ENCODE measurements around the gene C7orf25.

The C7orf25 gene

GRCh38 chr7:42911454-42912447 is at the start of gene C7orf25:
C7orf25 (minus strand) TSS chr7:42912070; CDS start chr7:42910900, 1,170 bp downstream.
- DNase-seq (ENCODE audit: low spot score): peak; percentile 92

DNA sequence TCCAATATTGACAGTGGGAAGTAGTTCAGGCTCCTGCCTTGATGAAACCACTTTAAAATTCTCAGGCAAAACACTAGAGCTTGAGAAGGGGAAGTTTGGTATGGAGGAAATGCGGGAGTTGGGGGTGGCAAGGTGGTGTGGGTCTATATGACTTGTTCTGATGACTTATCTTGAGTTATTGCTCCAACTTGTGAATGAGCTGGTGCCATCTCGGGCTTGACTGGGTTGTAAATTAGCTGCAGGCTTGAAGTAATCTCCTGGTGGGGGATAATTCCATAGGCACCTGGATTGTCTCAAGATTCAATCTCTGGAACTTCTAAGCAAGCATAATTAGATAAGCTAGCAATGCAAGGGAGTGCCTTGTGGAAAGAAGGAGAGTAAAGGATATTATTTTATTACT is 49.3 kb upstream of the C7orf25 start:
- DNase-seq (ENCODE audit: low spot score): no peak

- no peak for DNase-seq (ENCODE audit: low spot score)
Measured at GRCh38 chr7:42960762-42961161, 48.9 kb upstream of the C7orf25 start.

GRCh38 chr7:42959549-42959948 is 47.7 kb upstream of the C7orf25 start:
- DNase-seq (ENCODE audit: low spot score): no peak

DNA sequence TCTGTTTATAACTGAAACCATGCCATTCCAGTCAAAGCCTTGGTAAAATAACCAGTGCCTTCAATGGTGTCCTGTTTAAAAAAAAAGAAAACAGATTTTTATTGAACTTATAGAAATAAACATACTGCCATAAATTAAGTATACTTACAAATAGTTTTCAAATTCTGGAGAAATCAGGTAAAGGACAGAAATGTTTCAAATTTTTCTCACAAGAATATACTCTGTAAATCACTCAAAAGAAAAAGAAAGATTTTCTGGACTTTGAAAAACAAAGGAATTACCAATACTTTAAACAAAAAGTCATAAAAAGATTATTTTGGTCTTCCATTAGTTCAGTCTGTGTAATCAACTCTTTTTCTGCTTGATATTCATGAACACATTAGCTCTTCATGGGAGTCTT is 44.2 kb upstream of the C7orf25 start:
- DNase-seq (ENCODE audit: low spot score): no peak

GRCh38 chr7:42953994-42954393 is 42.1 kb upstream of the C7orf25 start:
- DNase-seq (ENCODE audit: low spot score): no peak

GRCh38 chr7:42952328-42952727 is 40.5 kb upstream of the C7orf25 start:
- no peak for DNase-seq (ENCODE audit: low spot score)

DNA sequence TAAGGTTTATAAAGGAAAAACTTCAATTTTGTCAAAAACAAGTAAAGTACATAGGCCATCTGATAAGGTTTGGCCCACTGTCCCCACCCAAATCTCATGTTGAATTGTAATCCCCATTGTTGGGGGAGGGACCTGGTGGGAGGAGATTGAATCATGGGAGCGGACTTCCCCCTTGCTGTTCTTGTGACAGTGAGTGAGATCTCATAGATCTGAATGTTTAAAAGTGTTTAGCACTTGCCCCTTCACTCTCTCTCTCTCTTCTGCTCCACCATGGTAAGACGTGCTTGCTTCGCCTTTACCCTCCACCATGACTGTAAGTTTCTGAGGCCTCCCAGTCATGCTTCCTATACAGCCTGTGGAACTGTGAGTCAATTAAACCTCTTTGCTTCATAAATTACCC is 38.5 kb upstream of the C7orf25 start:
- no peak for DNase-seq (ENCODE audit: low spot score)

DNA sequence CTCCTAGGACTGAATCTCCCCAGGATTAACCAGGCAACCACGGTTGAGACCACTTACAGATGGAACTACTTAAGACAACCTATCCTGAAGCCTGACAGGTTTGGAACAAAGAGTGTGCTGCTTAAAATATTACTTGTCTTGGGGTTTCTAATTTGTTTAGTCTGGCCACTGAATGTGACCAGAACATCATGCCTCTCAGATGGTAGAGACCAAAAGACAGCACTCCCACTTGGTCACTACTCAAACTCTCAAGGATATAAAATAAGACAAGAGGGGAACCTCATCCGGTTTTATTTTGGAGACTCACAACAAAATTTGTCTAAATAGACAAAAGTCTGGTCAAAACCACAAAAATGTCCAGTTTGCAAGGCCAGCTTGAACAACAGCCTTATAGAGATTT is 35.7 kb upstream of the C7orf25 start:
- no peak for DNase-seq (ENCODE audit: low spot score)

- no peak for DNase-seq (ENCODE audit: low spot score)
Measured at GRCh38 chr7:42946627-42946950, 34.7 kb upstream of the C7orf25 start.

GRCh38 chr7:42945821-42946626 is 34.2 kb upstream of the C7orf25 start:
- DNase-seq (ENCODE audit: low spot score): no peak

GRCh38 chr7:42940985-42941847 is 29.3 kb upstream of the C7orf25 start:
- peak; percentile 72 for DNase-seq (ENCODE audit: low spot score)

DNA sequence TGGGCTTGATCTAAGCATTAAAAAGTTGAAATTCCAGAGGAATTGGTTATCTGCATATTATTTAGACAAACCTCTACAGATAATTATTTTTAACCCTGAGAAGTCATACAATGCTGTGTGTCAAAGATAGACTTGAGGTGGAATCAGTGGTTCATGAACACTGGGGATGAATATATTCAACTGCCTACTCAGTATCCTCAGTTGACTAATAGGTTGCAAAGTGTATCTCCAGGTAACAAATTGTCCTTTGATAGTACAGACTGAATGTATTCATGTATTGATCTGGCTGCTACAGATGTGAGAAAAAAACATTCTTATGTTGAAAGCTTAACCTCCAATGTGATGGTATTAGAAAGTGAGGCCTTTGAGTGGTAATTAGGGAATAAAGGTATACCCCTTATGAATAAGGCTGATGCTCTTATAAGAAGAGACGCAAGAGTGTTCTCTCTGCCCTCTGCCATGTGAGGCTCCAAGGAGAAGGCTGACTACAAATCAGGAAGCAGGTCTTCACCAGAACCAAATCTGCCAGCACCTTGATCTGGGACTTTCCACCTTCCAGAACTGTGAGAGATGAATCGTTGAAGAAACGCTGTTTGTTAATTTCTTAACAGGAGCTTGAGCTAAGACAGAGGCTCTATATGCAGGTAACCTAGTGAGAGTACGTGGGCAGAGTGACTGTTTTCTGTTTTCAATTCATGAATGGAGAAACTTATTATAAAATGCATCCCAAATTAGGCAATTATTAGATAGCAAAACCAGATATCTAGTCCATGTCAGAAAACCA is 27.8 kb upstream of the C7orf25 start:
- DNase-seq (ENCODE audit: low spot score): no peak

GRCh38 chr7:42935861-42936260 is 24.0 kb upstream of the C7orf25 start:
- DNase-seq (ENCODE audit: low spot score): no peak

GRCh38 chr7:42934291-42934690 is 22.4 kb upstream of the C7orf25 start:
- peak; percentile 58 for DNase-seq (ENCODE audit: low spot score)

DNA sequence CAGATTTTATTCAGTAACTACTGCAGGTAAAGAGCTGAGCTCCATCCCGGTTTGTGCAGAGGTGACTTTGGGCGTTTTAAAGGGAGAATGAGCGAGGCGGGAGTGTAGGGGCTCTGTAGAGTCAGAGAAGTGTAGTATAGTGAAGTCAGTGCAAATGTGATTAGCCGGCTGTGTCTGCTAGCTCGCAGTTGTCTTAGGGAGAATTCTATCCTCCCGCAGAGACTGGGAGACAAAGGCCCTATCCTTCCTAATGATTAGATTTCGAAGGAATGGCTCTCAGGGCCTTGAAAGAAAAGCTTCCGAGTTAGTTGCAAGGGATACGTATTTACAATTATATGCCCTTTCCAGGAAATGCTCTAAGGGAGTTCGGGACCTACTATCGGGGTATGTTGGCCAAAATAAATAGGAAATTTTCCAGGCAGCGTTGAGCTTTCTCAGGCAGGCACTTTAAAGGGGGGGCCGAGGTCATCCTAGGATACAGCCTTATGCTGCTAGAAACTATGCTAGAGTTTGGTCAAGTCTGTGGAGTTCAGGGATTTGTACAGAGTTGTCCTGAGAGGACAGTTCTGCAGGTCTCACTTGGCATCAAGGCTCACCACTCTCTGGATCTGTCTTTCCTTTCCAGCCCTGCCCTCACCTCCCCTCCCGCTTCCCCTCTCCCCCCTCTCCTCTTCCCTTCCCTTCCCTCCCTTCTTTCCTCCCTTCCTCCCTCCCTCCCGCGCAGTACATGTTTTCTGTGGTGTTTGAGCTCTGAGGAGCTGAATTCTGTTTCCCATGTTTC is 21.1 kb upstream of the C7orf25 start:
- peak; percentile 48 for DNase-seq (ENCODE audit: low spot score)

DNA sequence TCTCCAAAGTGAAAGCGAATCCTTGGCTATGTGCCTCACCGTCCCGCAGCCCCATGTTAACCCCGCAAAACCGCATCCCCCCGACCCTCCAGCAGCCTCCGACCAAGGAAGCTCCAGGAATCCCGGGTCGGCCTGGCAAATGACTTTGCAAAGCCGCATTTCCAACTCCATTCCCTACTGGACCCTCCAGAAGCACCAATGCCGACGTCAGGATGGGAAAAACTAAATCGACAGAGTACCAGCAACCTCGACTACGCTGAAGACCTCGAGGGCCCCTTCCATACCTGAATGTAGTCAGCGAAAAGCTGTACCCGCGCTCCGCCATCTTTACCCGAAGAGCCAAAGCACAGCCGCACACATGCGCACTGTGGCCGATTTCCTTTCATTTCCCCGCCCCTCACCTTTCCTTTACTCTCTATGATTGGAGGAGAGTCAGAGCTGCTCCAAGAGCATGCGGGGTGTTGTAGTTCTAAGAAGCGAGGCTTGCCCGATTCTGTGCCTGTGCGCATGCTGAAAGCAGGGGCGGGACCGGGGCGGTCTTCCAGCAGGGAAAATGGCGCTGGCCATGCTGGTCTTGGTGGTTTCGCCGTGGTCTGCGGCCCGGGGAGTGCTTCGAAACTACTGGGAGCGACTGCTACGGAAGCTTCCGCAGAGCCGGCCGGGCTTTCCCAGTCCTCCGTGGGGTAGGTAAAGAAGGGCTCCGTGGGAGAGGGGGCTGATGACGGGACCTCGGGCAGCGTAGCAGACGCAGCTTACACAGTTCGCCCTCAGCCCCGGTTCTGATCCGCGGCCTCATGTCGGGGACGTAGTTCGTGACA is 20.2 kb upstream of the C7orf25 start, which contains the start of the genes MRPL32 and PSMA2:
Gene MRPL32, plus strand, starts transcription at position 543 of the 818 bp plus-strand sequence. Its CDS starts 11 bp downstream, at position 554.
Gene PSMA2, minus strand, starts transcription at position 341 of the 818 bp plus-strand sequence. Its CDS starts 16 bp downstream, at position 325.
- DNase-seq (ENCODE audit: low spot score): peak; percentile 98

- peak; percentile 11 for DNase-seq (ENCODE audit: low spot score)
Measured at GRCh38 chr7:42931447-42931833, 19.6 kb upstream of the C7orf25 start.

DNA sequence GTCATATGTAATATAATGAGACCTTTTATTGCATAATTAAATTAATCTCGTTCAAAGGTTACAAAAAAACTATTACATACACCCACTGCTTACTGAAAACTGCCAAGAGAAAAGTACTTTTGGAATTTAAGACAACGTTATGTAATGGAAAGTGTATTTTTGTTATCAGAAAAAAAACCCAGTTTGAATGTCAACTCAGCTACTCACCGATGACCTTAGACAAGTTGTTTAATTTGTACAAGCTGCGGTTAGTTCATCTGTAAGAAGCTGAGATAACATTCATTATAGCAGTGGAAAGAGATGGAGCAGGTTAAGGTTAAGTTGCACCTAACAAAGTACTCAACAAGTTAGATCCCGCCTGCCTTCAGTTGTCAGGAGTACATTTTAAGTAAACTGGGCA is 19.0 kb upstream of the C7orf25 start:
- DNase-seq (ENCODE audit: low spot score): peak; percentile 30
